ENCODE results near the gene PANK4.
"Not testable (repeated sequence)": the region's sequence is repeated elsewhere in the genome, so short reads cannot be mapped to it uniquely, and the experiment has no call there.

Gene PANK4

DNA sequence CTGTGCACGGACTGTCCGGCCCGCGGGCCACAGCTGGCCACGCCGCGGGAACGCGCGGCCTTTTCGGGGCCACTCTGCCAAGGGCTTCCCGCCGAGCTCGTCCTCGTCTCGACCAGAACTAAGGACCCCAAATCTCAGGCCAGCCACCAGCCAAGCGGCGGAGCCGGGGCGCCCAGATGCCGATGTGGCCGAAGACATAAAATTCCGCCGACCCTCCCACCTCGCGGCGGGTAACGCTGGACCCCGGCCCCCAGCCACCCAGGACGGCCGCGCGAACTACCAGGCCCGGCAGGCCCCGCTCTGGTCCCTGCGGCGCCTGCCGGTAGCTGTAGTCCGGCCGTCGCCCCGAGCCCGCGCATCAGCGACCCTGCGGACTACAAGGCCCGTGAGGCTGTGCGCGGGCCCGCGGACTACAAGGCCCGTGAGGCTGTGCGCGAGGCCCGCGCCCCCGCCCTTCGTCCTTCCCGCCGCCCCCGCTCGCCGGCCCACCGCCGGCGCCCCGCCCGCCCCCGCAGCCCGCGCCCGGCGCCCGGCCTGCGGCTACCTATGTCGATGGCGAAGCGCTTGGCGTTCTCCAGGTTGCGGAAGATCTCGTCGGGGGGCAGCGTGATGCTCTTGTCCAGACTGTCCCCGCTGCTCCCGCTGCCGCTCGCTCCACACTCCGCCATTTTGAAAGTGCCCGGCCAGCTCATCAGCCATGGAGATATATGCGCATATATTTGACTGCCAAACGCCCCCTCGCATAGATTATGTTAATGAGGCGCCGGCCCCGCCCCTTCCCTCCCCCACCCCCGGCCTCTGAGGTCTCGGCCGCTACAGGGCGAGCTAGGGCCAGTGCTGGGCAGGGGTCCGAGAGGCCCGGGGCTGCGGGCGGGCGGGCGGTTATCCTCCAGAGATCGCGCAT, at the start of gene PANK4:
TSS of gene PANK4 (minus strand) at position 677 of the 904 bp plus-strand sequence. CDS start at position 668, 9 bp downstream.
- DNase-seq: peak; percentile 75

DNA sequence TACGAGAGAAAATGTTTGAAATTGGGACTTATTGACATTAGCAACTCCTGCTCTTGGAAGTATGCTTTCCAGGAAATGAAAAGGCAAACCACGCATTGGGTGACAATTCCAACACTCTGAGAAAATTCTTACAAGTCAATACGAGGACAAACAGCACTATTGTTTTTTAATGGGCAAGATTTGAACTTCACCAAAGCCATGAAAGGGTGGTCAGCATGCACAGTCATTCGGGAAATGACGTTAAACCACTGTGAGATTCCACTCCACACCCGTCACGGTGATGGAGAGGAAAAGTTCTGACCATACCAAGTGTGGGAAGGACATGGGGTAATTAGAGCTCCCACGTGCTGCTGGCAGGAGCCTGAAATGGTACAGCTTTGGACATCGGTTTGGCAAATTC, 48.0 kb upstream of the PANK4 start:
- no peak for DNase-seq

DNA sequence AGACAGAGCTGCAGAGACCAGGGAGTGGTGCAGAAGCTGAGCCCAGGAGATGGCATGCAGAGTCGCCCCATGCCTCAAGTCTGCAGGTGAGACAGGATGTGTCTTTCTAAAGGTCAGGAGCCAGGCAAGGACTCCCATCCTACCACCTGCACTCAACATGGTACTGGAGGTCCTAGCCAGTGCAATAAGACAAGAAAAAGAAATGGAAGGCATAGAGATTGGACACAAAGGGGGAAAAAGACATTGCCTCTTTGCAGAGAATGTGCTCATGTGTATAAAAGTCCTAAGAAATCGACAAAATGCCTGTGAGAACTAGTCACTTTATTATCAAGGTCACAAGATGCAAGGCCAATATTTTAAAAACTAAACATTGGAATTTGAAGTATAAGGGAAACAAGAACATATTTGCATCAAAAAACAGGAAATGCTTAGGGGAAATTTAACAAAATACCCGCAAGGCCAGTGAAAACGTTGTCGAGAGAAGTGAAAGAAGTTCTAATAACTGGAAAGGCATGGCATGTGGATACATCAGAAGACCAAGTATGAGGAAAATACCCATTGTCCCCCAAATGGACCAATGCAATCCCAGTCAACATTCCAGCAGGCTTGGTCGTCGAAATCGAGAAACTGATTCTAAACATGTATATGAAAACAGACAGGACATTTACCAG, 47.0 kb upstream of the PANK4 start:
- DNase-seq: no peak

DNA sequence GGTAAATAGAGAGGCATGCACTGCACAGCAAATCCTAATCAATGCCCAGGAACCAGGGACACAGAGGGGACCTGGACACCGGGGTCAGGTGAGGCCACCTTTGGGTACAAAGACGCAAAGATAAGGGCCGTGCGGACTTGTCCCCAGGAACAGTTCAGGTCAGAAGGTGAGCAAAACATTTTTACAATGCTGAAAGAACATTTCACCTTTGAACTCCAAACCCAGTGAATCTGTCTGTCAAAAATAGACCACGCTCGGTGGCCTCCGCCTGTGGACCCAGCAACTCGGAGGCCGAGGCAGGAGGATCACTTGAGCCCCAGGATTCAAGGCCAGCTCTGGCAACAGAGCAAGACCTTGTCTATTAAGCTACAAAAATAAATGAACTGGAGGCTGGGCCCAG, 45.0 kb upstream of the PANK4 start:
- no peak for DNase-seq

DNA sequence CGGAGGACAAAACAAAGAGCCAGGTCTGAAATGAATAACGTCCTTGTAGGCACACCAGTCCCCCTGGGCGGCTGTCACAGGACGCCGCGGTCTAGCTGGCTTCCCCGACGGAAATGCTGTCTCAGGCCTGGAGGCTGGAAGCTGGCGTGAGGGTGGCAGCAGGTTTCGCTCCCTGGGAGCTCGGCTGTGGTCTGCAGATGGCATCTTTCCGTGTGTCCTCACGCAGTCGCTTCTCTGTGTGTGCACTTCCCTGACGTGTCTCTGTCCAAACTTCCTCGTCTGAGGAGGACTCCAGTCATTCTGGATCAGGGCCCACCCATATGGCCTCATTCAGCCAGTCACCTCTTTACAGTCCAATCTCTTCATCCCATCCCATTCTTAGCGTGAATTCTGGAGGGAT, 43.9 kb upstream of the PANK4 start:
- DNase-seq: no peak

DNA sequence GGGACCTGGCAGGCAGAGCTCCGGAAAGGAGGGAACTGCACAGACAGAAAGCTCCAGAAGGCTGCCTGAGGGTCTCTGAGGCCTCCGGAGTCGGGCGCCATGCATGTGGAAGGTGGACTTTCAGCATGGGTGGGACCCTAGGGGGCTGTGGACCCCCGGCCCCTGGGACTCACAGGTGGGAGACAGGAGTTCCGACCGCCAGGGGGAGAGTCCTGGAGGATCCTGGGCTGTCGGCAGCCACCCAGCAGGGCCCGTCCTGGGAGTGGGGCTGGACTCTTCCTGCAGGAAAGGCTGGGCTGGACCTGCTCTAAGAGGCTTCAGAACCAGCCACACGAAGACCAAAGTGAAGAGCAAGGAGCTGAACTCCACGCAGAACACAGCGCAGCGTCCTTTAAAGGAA, 43.3 kb upstream of the PANK4 start:
- not testable (repeated sequence) for DNase-seq

DNA sequence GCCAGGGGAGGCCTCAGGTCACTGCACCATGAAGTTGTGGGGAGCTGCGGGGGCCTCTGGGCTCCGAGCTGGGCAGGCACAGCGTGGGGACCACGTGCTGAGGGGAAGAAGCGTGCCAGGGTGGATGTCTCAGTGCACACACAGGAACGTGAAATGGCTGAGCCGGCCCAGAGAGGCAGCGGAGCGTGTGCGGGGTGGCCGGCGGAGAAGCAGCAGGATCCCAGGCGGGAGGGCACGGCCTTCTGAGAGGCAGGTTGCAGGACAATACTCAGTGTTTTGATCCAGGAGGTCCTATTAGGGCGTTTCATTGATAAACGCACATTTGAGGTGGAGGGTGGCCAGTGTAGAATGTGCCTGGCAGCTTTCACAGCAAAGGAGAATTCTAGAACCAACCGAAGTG, 42.7 kb upstream of the PANK4 start:
- no peak for DNase-seq

DNA sequence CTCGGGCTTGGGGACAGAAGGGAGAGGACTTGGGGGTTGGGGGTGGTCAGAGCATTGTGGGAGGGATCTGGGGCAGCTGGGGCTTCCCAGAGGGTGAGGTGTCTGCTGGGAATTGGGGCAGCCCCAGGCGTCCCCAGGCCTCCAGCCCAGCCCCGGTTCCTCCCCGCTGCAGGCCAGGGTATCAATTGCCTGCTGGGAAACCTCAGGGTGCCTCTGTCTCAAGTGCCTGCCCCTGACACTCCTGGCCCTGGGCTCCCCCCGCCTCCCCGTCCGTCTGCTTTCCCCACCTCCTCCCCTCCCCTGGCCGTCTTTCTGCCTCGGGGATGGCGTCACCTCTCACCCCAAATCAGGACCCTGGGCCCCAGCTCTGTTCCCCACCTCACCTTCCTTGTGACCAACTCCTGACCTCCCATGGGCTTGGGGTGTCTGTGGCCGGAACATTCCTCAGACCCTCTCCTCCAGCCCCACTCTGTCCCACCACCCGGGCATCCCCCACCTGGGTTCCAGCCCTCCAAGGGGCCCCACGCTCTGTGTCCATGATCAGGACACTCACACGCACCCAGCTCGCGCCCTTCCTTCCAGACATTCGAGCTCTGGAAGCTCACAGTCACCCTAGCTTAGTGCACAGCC, 41.9 kb upstream of the PANK4 start:
- not testable (repeated sequence) for DNase-seq

DNA sequence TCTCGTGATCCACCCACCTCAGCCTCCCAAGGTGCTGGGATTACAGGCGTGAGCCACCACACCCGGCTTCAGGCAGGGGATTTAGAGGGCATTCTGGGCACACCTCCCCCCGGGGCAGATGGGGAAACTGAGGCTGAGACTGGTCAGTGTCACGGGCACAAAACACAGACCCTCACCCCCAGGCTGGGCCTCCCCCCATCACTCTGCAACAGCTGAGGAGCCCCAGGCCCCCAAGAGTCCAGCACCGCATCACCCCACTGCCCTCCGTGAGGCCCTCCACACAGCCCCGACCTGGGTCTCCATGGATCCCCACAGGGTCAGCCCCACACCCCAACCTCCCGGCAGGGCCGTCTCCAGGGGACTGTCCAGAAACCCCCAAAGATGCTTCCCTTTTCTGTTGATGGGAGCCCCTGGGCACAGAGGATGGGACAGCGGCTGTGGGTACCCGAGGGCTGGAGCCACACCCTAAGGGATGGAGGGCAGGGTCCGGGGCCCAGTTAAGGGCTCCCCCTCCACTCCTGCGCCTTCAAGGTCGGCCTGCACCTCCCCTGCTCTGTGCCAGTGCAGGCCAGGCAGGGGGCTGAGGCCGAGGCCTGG, 40.8 kb upstream of the PANK4 start:
- no peak for DNase-seq

DNA sequence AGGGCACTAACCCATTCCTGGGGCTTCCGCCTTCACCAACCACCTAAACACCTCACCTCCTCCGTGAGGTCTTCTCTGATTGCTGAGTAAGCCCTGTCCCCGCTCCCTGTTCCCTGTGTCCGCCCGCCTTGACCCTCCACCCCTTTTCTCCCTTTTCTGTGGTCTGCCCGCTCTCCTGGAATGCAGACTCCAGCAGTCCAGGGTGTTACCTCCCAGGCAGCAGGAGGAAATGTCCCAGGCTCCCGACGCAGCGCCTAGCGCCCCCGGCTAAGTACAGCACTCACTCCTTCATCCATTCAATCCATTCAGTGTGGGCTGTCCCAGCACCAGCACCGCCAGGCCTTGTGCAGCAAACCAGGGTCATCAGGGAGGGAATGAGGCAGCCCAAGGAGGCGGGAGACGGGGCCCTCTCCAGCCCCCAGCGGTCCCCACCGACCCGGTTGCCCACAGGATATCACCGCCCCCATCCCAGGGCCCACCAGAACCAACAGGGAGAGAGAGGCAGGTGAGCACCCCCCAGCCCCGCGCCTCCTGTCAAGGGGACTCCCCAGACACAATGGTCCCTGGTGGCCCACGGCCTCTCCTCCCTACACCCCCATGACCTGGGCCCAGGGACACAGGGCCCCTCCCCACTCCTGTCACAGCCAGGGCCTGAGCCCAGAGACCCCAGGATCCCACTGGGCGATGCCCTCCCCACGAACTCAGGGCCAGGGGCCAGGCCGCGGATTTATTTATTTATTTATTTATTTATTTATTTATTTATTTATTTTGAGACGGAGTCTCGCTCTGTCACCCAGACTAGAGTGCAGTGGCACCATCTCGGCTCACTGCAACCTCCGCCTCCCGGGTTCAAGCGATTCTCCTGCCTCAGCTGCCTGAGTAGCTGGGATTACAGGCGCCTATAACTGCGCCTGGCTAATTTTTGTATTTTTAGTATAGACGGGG, 40.0 kb upstream of the PANK4 start:
- no peak for DNase-seq

DNA sequence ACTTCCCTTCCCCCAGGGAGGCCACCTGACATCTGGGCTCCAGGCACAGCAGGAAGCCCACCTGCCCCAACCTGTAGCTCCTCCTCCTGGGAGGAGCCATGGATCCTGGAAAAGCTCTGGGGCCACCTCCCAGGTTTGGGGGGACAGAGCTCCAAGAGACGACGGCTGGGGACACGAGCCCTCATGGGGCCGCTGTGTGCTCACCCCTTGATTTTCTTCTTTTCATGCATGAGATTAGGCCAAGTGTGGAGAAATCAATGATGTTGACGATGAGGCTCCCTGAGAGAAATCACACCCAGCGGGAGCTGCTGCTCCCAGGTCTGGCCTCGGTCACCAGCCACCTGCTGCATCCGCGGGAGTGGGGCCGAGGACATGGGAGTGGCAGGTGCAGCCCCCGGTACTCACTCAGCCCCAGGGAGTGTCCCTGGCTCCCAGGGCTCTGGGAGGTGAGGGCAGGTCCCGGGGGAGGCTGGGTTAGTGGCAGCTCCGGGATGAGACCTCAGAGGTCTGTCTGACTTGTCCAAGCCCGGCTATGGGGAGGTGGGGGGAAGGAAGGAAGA, 38.5 kb upstream of the PANK4 start:
- no peak for DNase-seq

DNA sequence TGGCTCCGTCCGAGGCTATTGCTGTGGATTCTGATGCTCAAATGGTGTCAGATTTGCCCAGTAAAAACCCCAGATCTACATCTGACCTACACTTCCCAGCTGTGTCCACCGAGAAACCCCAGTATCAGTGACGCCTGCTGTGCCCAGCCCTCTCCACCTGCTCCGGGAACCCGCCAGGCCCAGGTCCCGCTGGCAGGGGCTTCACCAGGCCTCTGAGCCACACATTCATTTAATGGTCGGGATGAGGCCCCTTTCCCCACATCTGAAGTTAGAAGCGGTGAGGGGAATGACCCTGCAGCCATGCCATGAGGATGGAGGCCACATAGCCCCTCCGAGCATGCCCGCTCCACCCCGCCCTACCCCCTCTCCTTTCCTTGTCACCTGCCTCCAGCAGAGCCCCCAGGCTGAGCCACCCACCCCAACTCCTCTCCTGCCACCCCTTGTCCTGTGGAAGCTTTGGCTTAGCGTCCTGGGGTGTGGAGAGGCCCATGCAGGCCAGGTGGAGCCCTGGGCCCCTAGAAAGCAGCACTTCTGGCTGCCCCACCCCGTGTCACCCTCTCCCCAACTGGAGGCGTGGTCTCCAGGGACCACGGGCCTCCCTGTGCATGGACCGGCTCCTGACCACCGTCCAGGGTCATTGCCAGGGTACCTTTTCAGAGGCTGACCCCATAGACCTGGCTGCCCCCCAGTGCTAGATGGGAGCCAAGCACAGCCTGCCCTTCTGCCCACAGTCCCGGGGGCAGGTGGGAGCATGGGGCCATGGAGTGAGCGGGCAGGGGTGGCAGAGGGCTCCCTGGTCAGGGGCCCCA, 37.8 kb upstream of the PANK4 start:
- DNase-seq: no peak

DNA sequence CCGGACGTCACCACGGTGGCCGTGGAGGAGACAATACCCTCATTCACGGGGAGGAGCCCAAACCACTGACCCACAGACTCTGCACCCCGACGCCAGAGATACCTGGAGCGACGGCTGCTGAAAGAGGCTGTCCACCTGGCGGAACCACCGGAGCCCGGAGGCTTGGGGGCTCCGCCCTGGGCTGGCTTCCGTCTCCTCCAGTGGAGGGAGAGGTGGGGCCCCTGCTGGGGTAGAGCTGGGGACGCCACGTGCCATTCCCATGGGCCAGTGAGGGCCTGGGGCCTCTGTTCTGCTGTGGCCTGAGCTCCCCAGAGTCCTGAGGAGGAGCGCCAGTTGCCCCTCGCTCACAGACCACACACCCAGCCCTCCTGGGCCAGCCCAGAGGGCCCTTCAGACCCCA, 36.8 kb upstream of the PANK4 start:
- no peak for DNase-seq

DNA sequence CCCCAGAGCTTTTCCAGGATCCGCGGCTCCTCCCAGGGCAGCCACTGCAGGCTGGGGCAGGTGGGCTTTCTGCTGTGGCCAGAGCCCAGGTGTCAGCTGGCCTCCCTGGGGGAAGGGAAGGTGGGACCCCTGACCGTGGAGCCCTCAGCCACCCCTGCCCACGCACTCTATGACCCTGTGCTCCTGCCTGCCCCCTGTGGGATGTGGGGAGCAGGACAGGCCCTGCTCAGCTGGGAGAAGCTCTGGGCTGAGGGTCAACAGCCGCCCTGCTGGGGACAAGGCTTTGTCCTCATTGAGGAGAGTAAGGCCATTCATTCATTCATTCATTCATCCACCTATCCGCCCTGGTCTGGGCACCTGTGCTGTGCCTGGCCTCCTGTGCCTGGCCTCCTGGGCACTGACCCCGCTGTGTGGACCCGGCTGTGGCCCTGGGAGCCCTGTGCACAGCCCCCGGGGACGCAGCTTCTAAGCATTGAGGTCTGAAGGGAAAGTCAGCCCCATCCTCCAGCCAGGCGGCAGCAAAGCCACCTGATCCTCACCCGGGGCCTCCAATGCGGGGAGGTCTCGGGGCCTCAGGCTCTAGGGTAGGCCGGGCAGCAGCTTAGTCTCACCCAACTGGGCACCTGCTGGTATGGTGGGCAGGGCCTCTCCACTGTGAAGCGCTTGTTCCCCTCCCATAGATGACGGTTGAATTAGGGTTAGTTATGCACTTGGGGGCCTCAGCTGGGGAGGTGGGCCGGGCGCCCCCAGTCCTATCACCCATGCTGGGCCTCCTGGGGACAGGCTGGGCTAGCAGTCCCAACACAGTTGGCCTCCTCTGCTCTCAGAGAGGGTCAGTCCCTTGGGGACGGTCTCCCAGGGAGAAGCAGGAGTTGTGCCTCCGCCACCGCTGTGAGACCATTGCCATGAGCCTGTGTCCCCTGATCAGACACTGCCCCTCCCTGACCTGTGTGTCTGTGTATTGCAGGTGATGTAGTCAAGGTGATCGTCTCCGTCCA, 35.8 kb upstream of the PANK4 start:
- no peak for DNase-seq

DNA sequence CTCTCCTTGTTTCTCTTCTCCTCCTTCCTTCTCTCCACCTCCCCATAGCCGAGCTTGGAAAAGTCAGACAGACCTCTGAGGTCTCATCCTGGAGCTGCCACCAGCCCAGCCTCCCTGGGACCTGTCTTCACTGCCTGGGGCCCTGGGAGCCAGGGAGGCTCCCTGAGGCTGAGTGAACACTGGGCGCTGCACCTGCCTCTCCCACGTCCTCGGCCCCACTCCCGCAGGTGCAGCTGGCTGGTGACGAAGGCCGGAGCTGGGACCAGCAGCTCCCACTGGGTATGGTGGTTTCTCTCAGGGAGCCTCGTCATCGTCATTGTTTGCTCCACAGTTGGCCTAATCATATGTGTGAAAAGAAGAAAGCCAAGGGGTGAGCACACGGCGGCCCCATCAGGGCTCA, 35.0 kb upstream of the PANK4 start:
- DNase-seq: no peak

DNA sequence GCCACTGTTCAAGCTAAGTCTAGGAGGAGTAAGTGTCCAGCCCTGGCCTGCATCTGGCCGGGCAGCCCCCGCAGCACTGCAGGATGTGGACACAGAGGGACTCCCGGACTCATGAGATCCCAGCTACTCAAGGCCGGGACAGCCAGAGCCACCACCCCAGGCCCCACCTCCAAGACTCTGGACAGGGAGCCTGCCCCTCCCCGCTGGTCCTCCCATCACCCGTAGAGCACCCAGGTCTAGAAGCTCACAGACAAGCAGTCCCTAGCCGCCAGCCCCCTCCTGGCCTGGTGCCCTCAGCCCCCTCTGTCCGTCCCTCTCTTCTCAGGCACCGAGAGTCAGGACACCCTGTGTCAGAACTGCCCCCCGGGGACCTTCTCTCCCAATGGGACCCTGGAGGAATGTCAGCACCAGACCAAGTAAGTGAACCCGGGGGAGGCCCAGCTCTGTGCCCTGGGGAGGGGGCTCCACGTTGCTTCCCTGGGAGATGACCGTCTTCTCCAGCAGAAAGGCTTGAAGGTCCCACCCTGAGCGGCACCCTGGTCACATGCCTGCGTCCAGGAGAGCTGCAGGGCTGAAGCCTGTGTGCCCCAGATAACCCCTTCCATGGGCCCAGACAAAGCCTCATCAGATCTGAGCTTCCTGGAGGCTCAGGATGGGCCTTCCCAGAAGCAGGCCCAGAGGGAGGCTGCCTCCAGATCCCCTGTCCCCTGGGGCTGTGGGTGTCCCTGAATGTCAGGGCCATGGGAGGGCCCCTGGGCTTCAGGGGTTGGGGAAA, 34.1 kb upstream of the PANK4 start:
- no peak for DNase-seq

DNA sequence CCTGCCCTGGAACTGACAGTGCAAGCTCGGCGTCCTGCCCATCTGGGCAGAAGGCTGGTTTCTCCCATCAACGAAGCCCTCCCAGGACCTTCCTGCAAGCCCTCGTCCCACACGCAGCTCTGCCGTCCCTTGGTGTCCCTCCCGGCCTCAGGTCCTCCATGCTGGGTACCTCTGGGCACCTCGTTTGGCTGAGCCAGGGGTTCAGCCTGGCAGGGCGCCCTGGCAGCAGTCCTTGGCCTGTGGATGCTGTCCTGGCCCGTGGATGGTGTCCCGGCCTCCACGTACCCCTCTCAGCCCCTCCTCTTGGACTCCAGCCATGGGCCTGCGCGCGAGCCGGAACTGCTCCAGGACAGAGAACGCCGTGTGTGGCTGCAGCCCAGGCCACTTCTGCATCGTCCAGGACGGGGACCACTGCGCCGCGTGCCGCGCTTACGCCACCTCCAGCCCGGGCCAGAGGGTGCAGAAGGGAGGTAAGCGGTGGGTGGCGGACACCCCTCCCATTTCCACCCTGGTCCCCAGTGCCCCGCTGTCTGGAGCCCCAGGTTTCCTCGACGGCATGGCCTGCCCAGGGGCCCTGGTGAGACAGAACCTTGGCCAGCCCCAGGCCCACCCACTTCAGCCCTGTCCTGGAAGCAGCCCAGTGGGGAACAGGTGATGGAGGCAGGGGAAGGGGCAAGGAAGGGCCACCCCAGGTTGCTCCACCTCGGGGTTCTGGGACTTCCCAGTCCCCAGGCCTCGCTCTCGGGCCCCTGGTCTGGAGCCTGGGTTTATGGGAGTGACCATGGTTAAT, 33.3 kb upstream of the PANK4 start:
- DNase-seq: no peak

DNA sequence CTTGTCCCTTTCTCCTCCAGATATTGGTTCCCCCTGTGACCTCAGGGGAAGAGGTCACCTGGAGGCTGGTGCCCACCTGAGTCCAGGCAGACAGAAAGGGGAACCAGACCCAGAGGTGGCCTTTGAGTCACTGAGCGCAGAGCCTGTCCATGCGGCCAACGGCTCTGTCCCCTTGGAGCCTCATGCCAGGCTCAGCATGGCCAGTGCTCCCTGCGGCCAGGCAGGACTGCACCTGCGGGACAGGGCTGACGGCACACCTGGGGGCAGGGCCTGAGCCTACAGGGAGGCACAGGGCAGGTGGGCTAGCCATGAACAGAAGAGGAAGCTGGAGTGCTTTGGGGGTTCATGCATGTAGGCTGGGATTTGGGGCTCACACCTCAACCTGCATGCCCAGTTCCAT, 32.5 kb upstream of the PANK4 start:
- DNase-seq: no peak
